ENCODE data around the gene C1QTNF6.

Gene C1QTNF6

GRCh38 chr22:37213218-37213855 is 25.3 kb upstream of the C1QTNF6 start:
- no peak for TF ChIP-seq CTCF (IDR thresholded peaks at IDR 0.05; ENCODE audit: unreplicated experiment in 3 of 3)
- Mint-ChIP-seq H3K9me3 (no peaks in the 10 kb centered on the region), H3K4me1 (peaks cover 67% of the 10 kb centered on the region), H3K27ac (peak overlapping the region in 2 of 3 experiments; percentile 72 to 77), H3K27me3 (ENCODE audit: low read depth) (peaks cover 13% of the 10 kb centered on the region), H3K4me3 (no peak overlapping the region), H3K36me3 (ENCODE audit: low read depth) (no peaks in the 10 kb centered on the region)

DNA sequence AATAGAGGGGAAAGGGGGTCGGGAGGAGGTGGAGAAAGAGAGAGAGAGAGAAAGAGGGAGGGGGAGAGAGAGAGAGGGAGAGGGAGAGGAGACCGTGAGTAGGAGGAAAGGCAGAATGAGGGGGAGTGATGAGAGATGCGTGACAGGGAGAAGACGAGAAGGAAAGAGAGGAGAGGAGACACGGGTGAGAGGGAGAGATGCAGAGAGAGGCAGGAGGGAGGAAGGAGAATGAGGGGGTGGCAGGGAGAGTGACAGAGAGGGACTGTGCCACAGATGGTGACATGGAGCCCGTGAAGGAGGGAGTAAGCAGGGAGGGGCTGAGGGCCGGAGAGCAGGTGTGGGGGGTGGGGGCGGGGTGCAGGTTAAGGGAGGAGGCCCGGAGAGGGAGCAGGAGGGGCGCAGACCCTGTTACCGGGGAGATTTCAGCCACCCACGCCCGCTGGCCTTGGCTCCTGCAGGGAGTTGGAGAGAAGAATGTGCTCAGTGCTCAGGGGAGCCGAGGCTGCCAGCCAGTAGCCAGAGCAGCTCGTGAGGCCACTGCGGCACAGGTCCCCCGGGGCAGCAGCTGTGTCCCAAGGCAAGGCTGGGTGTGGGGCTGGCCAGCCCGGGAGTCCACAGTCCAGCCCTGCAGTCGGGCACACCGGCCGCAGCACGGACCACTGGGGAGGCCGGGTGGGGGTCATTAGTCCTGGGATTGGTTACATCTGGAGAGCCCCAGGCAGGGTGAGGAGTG is 24.3 kb upstream of the C1QTNF6 start, which contains the start of gene SSTR3:
Gene SSTR3, minus strand, starts transcription at position 304 of the 733 bp plus-strand sequence. CDS start 4,674 bp downstream, outside the sequence.
- peaks cover 67% of the 10 kb centered on the region for H3K4me1 Mint-ChIP-seq
- H3K4me3 Mint-ChIP-seq, result peak within 1 kb of the TSS in 2 of 3 experiments; percentile 53 to 61
- peaks cover 13% of the 10 kb centered on the region for H3K27me3 Mint-ChIP-seq (ENCODE audit: low read depth)
- no peaks in the 10 kb centered on the region for H3K36me3 Mint-ChIP-seq (ENCODE audit: low read depth)
- peak within 1 kb of the TSS; percentile 62 to 77 (median 72) for H3K27ac Mint-ChIP-seq
- no peak for TF ChIP-seq CTCF (IDR thresholded peaks at IDR 0.05; ENCODE audit: unreplicated experiment in 3 of 3)
- no peaks in the 10 kb centered on the region for H3K9me3 Mint-ChIP-seq

DNA sequence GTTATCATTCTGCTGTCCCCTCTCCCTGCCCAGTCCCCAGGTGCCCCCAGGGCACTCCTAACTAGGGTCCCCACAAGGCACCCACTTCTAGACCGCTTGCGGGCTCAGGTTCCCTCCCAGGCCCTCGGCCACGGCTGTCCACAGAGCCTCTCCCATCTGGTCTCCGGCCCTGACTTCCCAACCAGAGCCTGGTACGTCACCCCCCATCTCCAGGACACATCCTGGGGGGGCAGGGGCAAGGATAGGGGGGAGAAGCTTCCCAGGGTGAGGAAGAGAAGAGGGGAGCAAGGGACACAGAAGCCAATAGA is 23.8 kb upstream of the C1QTNF6 start:
- H3K4me1 Mint-ChIP-seq, result peaks cover 67% of the 10 kb centered on the region
- peaks cover 13% of the 10 kb centered on the region for H3K27me3 Mint-ChIP-seq (ENCODE audit: low read depth)
- TF ChIP-seq CTCF (IDR thresholded peaks at IDR 0.05; ENCODE audit: unreplicated experiment in 3 of 3), result no peak
- H3K27ac Mint-ChIP-seq, result peak overlapping the region; percentile 62 to 77 (median 72)
- peak overlapping the region in 2 of 3 experiments; percentile 12 to 53 for H3K4me3 Mint-ChIP-seq
- no peaks in the 10 kb centered on the region for H3K36me3 Mint-ChIP-seq (ENCODE audit: low read depth)
- no peaks in the 10 kb centered on the region for H3K9me3 Mint-ChIP-seq

DNA sequence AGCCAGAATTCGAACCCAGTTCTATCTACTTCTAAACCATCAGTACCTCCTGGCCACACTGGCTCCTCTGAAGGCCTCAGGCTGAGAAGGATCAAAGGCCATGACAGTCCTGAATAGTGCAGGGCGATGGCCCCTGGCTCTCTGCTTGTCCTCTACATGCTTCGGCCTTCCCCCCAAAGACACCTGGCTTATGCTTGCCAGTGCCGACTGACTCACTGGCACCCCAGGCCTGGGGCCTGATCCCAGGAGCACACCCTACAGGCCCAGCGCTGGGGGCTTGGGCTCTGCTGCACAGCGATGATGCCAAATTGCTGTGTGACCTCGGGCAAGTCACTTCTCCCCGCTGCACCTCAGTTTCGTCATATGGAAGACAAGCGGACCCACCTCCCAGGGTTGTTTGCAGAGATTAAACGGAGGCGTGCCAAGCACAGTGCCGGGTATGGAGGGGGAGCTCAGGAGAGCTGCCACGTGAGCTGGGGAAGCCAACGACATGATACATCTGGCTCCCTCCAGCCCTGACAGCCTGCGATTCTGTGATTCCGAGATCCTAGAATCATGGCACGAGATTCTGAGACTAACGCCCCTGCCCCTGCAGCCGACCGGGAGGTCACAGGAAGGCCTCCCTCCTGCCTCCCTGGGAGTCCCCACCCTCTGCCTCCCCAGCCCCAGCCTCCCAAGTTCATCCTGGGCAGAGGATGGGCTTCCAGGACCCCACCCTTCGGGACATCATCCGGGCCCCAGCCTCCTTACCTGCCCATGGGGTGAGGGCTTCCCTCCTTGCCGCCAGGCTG is 23.2 kb upstream of the C1QTNF6 start:
- H3K4me3 Mint-ChIP-seq, result peak overlapping the region in 2 of 3 experiments; percentile 16 to 53
- H3K4me1 Mint-ChIP-seq, result peaks cover 67% of the 10 kb centered on the region
- no peak for TF ChIP-seq CTCF (IDR thresholded peaks at IDR 0.05; ENCODE audit: unreplicated experiment in 3 of 3)
- H3K9me3 Mint-ChIP-seq, result no peaks in the 10 kb centered on the region
- no peaks in the 10 kb centered on the region for H3K36me3 Mint-ChIP-seq (ENCODE audit: low read depth)
- H3K27me3 Mint-ChIP-seq (ENCODE audit: low read depth), result peaks cover 13% of the 10 kb centered on the region
- peak overlapping the region; percentile 13 to 77 (median 72) for H3K27ac Mint-ChIP-seq

- Mint-ChIP-seq H3K9me3 (no peaks in the 10 kb centered on the region), H3K27me3 (ENCODE audit: low read depth) (peaks cover 9% of the 10 kb centered on the region), H3K4me1 (peaks cover 62% of the 10 kb centered on the region), H3K36me3 (ENCODE audit: low read depth) (no peaks in the 10 kb centered on the region), H3K27ac (peak overlapping the region; percentile 11 to 77 (median 70)), H3K4me3 (peak overlapping the region; percentile 31 to 51 (median 42))
- no peak for TF ChIP-seq CTCF (IDR thresholded peaks at IDR 0.05; ENCODE audit: unreplicated experiment in 3 of 3)
Measured at GRCh38 chr22:37210041-37210803, 22.2 kb upstream of the C1QTNF6 start.
